ENCODE results near the gene B3GAT1.
"Not testable (repeated sequence)": the region's sequence is repeated elsewhere in the genome, so short reads cannot be mapped to it uniquely, and the experiment has no call there.

B3GAT1 gene

GRCh38 chr11:134412203-134413042, at the start of gene B3GAT1:
Gene B3GAT1 (minus strand): TSS chr11:134412242. CDS start chr11:134387659, 24,583 bp downstream.
- peak; percentile 71 for DNase-seq (ENCODE audit: low spot score)

GRCh38 chr11:134461621-134462020, 49.6 kb upstream of the B3GAT1 start:
- DNase-seq (ENCODE audit: low spot score), result no peak

GRCh38 chr11:134460881-134461280, 48.8 kb upstream of the B3GAT1 start:
- DNase-seq (ENCODE audit: low spot score), result no peak

GRCh38 chr11:134460062-134460561, 48.1 kb upstream of the B3GAT1 start:
- no peak for DNase-seq (ENCODE audit: low spot score)

GRCh38 chr11:134459246-134460061, 47.4 kb upstream of the B3GAT1 start:
- DNase-seq (ENCODE audit: low spot score), result no peak

GRCh38 chr11:134457411-134458007, 45.5 kb upstream of the B3GAT1 start:
- DNase-seq (ENCODE audit: low spot score), result not testable (repeated sequence)

GRCh38 chr11:134455516-134455915, 43.5 kb upstream of the B3GAT1 start:
- no peak for DNase-seq (ENCODE audit: low spot score)

GRCh38 chr11:134454146-134454690, 42.2 kb upstream of the B3GAT1 start:
- DNase-seq (ENCODE audit: low spot score), result no peak

- no peak for DNase-seq (ENCODE audit: low spot score)
Observed at GRCh38 chr11:134453441-134453840, 41.4 kb upstream of the B3GAT1 start.

- no peak for DNase-seq (ENCODE audit: low spot score)
Observed at GRCh38 chr11:134452838-134453155, 40.8 kb upstream of the B3GAT1 start.

- DNase-seq (ENCODE audit: low spot score), result no peak
Observed at GRCh38 chr11:134452026-134452837, 40.2 kb upstream of the B3GAT1 start.

- DNase-seq (ENCODE audit: low spot score), result no peak
Observed at GRCh38 chr11:134450186-134450585, 38.1 kb upstream of the B3GAT1 start.

- DNase-seq (ENCODE audit: low spot score), result no peak
Observed at GRCh38 chr11:134449713-134450112, 37.7 kb upstream of the B3GAT1 start.

GRCh38 chr11:134449051-134449450, 37.0 kb upstream of the B3GAT1 start:
- DNase-seq (ENCODE audit: low spot score), result no peak

GRCh38 chr11:134447696-134448095, 35.7 kb upstream of the B3GAT1 start:
- no peak for DNase-seq (ENCODE audit: low spot score)

- DNase-seq (ENCODE audit: low spot score), result no peak
Observed at GRCh38 chr11:134445601-134446325, 33.7 kb upstream of the B3GAT1 start.

- not testable (repeated sequence) for DNase-seq (ENCODE audit: low spot score)
Observed at GRCh38 chr11:134444160-134445108, 32.4 kb upstream of the B3GAT1 start.

GRCh38 chr11:134443246-134443645, 31.2 kb upstream of the B3GAT1 start:
- no peak for DNase-seq (ENCODE audit: low spot score)

- no peak for DNase-seq (ENCODE audit: low spot score)
Observed at GRCh38 chr11:134442246-134442645, 30.2 kb upstream of the B3GAT1 start.

- DNase-seq (ENCODE audit: low spot score), result no peak
Observed at GRCh38 chr11:134441706-134442105, 29.7 kb upstream of the B3GAT1 start.
